ENCODE measurements around the gene ZNF333.

- TF ChIP-seq CTCF (IDR thresholded peaks at IDR 0.05), result no peak
- TF ChIP-seq POLR2AphosphoS5 (IDR thresholded peaks at IDR 0.05), result no peak
Measured at GRCh38 chr19:14682084-14682483, 7.8 kb upstream of the ZNF333 start.
